Measurements from ENCODE around the gene HPS6. TPM values are rescaled to one million over a fixed set of nuclear protein-coding genes. Genes with fewer than 3 reads are reported as not detected.

HPS6 gene
- total and polyA plus RNA-seq, 2 donors: 11.1 to 18.7 TPM

DNA sequence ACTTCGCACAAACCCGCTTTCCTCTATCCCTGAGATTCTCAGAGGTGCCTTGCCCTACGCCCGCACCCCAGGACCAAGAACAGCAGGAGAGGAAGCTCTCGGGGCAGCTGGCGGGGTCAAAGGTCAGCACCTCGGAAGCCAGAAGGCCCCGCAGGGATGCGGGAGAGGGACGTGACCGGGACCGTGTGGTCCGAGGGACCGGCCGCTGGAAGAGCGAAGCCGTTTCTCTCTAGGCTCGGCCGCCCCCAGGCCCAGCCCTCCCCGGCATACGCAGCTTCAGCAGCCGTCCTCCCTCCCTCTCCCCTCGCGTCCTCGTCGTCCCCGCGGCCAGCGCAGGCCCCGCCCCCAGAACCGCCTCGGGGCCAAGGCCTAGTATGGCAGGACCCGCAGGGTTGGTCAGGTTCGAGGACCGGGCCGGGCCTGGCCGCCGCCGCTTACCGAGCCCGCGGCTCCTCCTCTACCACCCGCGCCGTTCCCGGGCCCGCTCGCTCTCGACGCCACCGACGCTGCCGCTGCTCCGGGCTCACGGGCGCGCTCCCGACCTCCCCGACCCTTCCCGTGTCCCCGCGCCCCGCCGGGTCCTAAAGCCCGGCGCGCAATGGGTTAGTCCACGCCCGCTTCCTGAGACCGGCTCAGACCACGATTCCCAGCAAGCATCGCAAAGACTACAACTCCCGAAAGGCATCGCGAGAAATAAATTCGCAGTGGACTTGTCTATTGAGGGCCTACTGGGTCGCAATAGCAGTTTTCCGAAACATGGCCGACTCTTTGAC, 9.3 kb upstream of the HPS6 start, which contains the start of gene ARMH3:
TSS of gene ARMH3 (minus strand) at position 527 of the 773 bp plus-strand sequence. CDS start 16,059 bp downstream, outside the sequence.
- peak; percentile 95 for DNase-seq (ENCODE audit: extremely low spot score)
- peak within 1 kb of the TSS; percentile 86 for H3K4me3 ChIP-seq (ENCODE audit: low read depth, low read length)
- under 1% methylated on average over 79 of the region's 79 CpGs for WGBS
- no peaks in the 10 kb centered on the region for H3K4me1 ChIP-seq (ENCODE audit: insufficient read depth)
- no peaks in the 10 kb centered on the region for H3K36me3 ChIP-seq (ENCODE audit: insufficient read depth)
- H3K27ac ChIP-seq (ENCODE audit: low read depth): peak within 1 kb of the TSS; percentile 93

DNA sequence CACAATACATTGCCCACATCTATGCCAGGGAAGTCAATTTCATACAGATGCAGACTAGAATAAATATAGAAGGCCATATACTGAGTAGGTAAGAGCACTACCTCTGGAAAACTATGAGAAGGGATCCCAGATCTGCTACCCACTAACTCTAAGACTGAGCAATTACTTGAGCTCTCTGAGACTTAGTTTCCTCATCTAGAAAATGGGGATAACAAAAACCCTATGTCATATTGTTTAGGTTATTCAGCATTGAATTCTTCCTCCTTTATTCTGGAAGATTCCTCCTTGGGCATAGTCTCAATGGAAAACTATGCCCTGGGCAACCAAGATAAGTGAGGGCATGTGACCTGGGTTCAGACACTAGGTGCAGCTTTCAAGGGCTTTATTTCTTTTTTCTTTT, 5.2 kb upstream of the HPS6 start:
- DNase-seq (ENCODE audit: extremely low spot score): no peak
- no peaks in the 10 kb centered on the region for H3K36me3 ChIP-seq (ENCODE audit: insufficient read depth)
- H3K27ac ChIP-seq (ENCODE audit: low read depth): no peak overlapping the region
- H3K4me1 ChIP-seq (ENCODE audit: insufficient read depth): no peaks in the 10 kb centered on the region
- H3K4me3 ChIP-seq (ENCODE audit: low read depth, low read length): no peak overlapping the region

- peak overlapping the region; percentile 84 for H3K27ac ChIP-seq (ENCODE audit: low read depth)
- WGBS: 43% methylated on average over 2 of the region's 2 CpGs
- H3K4me1 ChIP-seq (ENCODE audit: insufficient read depth): peaks cover 3% of the 10 kb centered on the region
- no peaks in the 10 kb centered on the region for H3K36me3 ChIP-seq (ENCODE audit: insufficient read depth)
- no peak overlapping the region for H3K4me3 ChIP-seq (ENCODE audit: low read depth, low read length)
- no peak for DNase-seq (ENCODE audit: extremely low spot score)
Observed at GRCh38 chr10:102064503-102064867, 664 bp upstream of the HPS6 start.

DNA sequence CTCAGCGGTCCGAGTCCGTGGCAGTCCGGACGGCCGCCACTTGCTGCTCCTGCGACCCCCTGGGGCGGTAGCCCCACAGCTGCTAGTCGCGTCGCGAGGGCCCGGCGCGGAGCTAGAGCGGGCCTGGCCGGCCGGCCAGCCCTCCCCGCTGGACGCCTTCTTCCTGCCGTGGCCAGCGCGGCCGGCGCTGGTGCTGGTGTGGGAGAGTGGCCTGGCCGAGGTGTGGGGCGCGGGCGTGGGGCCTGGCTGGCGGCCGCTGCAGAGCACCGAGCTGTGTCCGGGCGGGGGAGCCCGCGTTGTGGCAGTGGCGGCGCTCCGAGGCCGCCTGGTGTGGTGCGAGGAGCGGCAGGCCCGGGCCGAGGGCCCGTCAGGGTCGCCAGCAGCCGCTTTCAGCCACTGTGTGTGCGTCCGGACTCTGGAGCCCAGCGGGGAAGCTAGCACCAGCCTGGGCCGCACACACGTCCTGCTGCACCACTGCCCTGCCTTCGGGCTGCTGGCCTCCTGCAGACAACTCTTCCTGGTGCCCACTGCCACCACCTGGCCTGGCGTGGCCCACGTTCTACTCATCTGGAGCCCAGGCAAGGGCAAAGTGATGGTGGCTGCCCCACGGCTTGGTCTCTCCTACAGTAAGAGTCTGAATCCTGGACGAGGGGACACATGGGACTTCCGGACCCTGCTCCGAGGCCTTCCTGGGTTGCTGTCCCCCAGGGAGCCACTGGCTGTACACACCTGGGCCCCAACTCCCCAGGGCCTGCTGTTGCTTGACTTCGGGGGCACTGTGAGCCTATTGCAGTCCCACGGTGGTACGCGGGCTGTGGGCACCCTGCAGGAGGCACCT, 631 bp downstream of the HPS6 start:
- no peak for DNase-seq (ENCODE audit: extremely low spot score)
- Histone ChIP-seq H3K36me3 (ENCODE audit: insufficient read depth) (no peaks in the 10 kb centered on the region), H3K4me1 (ENCODE audit: insufficient read depth) (peaks cover 3% of the 10 kb centered on the region), H3K4me3 (ENCODE audit: low read depth, low read length) (peak overlapping the region; percentile 93), H3K27ac (ENCODE audit: low read depth) (peak overlapping the region; percentile 95)
- WGBS: 8% methylated on average over 63 of the region's 63 CpGs

GRCh38 chr10:102066399-102067088, 1.4 kb downstream of the HPS6 start:
- Histone ChIP-seq H3K4me1 (ENCODE audit: insufficient read depth) (peaks cover 3% of the 10 kb centered on the region), H3K36me3 (ENCODE audit: insufficient read depth) (no peaks in the 10 kb centered on the region), H3K4me3 (ENCODE audit: low read depth, low read length) (peak overlapping the region; percentile 93), H3K27ac (ENCODE audit: low read depth) (no peak overlapping the region)
- no peak for DNase-seq (ENCODE audit: extremely low spot score)
- WGBS: 83% methylated on average over 16 of the region's 16 CpGs

GRCh38 chr10:102067091-102067916, 2.2 kb downstream of the HPS6 start:
- DNase-seq (ENCODE audit: extremely low spot score): no peak
- no peaks in the 10 kb centered on the region for H3K36me3 ChIP-seq (ENCODE audit: insufficient read depth)
- no peak overlapping the region for H3K4me3 ChIP-seq (ENCODE audit: low read depth, low read length)
- 90% methylated on average over 18 of the region's 18 CpGs for WGBS
- peaks cover 3% of the 10 kb centered on the region for H3K4me1 ChIP-seq (ENCODE audit: insufficient read depth)
- H3K27ac ChIP-seq (ENCODE audit: low read depth): no peak overlapping the region

- peaks cover 3% of the 10 kb centered on the region for H3K4me1 ChIP-seq (ENCODE audit: insufficient read depth)
- H3K27ac ChIP-seq (ENCODE audit: low read depth): no peak overlapping the region
- no peak overlapping the region for H3K4me3 ChIP-seq (ENCODE audit: low read depth, low read length)
- DNase-seq (ENCODE audit: extremely low spot score): no peak
- 24% methylated on average over 1 of the region's 1 CpG for WGBS
- no peaks in the 10 kb centered on the region for H3K36me3 ChIP-seq (ENCODE audit: insufficient read depth)
Observed at GRCh38 chr10:102068216-102068615, 3.1 kb downstream of the HPS6 start.

- no peaks in the 10 kb centered on the region for H3K36me3 ChIP-seq (ENCODE audit: insufficient read depth)
- no peak overlapping the region for H3K27ac ChIP-seq (ENCODE audit: low read depth)
- peaks cover 3% of the 10 kb centered on the region for H3K4me1 ChIP-seq (ENCODE audit: insufficient read depth)
- H3K4me3 ChIP-seq (ENCODE audit: low read depth, low read length): no peak overlapping the region
- no peak for DNase-seq (ENCODE audit: extremely low spot score)
Observed at GRCh38 chr10:102069071-102069470, 3.9 kb downstream of the HPS6 start.

GRCh38 chr10:102072673-102073527, 7.8 kb downstream of the HPS6 start:
- no peaks in the 10 kb centered on the region for H3K36me3 ChIP-seq (ENCODE audit: insufficient read depth)
- no peaks in the 10 kb centered on the region for H3K4me1 ChIP-seq (ENCODE audit: insufficient read depth)
- H3K27ac ChIP-seq (ENCODE audit: low read depth): no peak overlapping the region
- no peak overlapping the region for H3K4me3 ChIP-seq (ENCODE audit: low read depth, low read length)
- DNase-seq (ENCODE audit: extremely low spot score): no peak
- 78% methylated on average over 4 of the region's 4 CpGs for WGBS

DNA sequence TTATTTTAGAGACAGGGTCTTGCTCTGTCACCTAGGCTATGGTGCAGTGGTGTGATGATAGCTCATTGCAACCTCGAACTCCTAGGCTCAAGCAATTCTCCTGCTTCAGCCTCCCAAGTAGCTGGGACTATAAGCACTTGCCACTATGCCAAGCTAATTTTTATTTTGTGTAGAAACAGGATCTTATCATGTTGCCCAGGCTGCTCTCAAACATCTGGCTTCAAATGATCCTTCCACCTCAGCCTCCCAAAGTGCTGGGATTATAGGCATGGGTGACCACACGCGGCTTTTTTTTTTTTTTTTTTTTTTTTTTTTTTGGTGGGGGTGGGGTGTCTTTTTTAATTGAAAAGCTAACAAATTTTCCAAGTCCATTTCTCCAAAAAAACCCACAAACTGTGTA, 18.4 kb downstream of the HPS6 start:
- 89% methylated on average over 3 of the region's 3 CpGs for WGBS
- no peak for DNase-seq (ENCODE audit: extremely low spot score)
- no peak overlapping the region for H3K27ac ChIP-seq (ENCODE audit: low read depth)
- no peaks in the 10 kb centered on the region for H3K36me3 ChIP-seq (ENCODE audit: insufficient read depth)
- H3K4me3 ChIP-seq (ENCODE audit: low read depth, low read length): no peak overlapping the region
- H3K4me1 ChIP-seq (ENCODE audit: insufficient read depth): no peaks in the 10 kb centered on the region

DNA sequence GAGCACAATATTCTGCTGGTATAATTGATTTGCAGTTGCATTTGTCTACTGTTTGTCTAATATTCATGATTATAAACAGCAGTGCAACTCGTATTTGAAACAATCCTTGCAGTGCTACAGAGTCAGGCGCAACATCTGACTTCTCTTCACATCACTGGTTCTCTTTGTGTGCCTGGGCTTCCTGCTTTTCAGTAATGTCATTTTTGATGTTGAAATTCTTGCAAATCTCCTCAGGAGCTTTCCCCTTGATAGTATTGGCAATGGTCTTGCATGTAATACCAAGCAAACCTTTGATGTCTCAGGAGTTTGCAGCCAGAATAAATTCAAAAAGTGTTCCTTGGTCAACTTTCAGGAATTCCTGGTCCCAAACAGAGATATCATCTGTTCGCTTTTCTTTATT, 20.2 kb downstream of the HPS6 start:
- Histone ChIP-seq H3K4me1 (ENCODE audit: insufficient read depth) (no peaks in the 10 kb centered on the region), H3K36me3 (ENCODE audit: insufficient read depth) (no peaks in the 10 kb centered on the region), H3K4me3 (ENCODE audit: low read depth, low read length) (no peak overlapping the region), H3K27ac (ENCODE audit: low read depth) (no peak overlapping the region)
- no peak for DNase-seq (ENCODE audit: extremely low spot score)
- 87% methylated on average over 3 of the region's 3 CpGs for WGBS

DNA sequence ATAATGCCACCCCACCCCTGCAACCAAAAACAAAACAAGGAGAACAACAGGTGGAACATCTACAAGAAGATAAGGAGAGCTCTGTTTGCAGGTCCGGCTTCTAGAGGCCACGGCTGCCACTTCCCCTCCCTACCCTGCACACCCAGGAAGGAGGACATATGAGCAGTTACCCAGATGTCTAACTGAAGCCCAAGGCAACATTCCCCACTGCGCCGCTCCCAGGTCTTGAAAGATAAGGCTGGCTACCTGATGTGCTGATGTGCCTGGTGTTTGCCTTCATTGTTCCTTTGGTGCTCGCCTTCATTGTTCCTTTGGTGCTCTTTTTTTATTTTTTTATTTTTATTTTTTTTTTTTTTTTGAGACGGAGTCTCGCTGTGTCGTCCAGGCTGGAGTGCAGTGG, 21.0 kb downstream of the HPS6 start:
- WGBS: 97% methylated on average over 8 of the region's 8 CpGs
- H3K27ac ChIP-seq (ENCODE audit: low read depth): no peak overlapping the region
- H3K4me1 ChIP-seq (ENCODE audit: insufficient read depth): no peaks in the 10 kb centered on the region
- H3K36me3 ChIP-seq (ENCODE audit: insufficient read depth): no peaks in the 10 kb centered on the region
- no peak overlapping the region for H3K4me3 ChIP-seq (ENCODE audit: low read depth, low read length)
- no peak for DNase-seq (ENCODE audit: extremely low spot score)
